OCI-LY1 (cell line): Measurements from ENCODE around the gene CDH13.

Experiments used
- CTCF ChIP-seq: fragments of 200-600 bp; sonication (generic), shearing (Covaris generic); IDR thresholded peaks from 2 replicates; pipeline ENCODE4 v1.5.1; 2017; ENCODE audit warnings: mild to moderate bottlenecking, antibody characterized with exemption, low read length, moderate library complexity, mixed read lengths
- EZH2 ChIP-seq: fragments of 200-600 bp; sonication (generic), shearing (Covaris generic); IDR thresholded peaks from 2 replicates; pipeline ENCODE4 v1.8.0; 2017; ENCODE audit warnings: borderline replicate concordance, mixed run types, mild to moderate bottlenecking, antibody characterized with exemption, low read length, moderate library complexity, mixed read lengths

- TF ChIP-seq CTCF (no peak), EZH2 (no peak)
These were observed 235.3 kb downstream of the CDH13 start for GRCh38 chr16:82862057-82862456.
